ENCODE results near the gene HLCS. TPM values are rescaled to one million over a fixed set of nuclear protein-coding genes. Genes with fewer than 3 reads are reported as not detected.

The HLCS gene
- polyA plus RNA-seq, 1 experiment, result 22.3 TPM

DNA sequence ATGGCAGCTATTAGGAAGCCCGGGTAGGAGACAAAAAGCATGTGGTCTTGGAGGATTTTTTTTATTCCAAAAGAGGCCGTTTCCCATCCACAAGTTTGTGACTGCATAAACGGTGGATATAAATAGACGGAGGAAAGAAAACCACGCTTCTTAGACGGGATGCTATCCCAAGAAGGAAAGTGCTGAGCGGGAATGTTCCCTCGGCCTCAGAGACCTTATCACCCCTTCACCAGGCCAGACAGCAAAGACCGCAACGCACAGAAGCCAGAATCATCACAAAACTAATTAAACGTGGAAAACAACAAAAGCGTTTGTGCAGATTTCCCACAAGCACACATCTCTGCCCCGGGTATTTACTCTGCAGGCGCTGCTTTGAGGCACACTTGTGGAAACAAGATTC lies 43.2 kb downstream of the HLCS start:
- H3K27me3 ChIP-seq (ENCODE audit: control insufficient read depth, insufficient read depth, low read length), result no peaks in the 10 kb centered on the region
- CTCF ChIA-PET, result interaction anchor here (1.5 to 1.7 kb wide), 2 partner anchors 293 to 418 kb away, joined by 7 read pairs; no protein-coding TSS in a partner anchor
- no peak for DNase-seq (ENCODE audit: low read depth, low spot score)
- TF ChIP-seq, protein P1, sequence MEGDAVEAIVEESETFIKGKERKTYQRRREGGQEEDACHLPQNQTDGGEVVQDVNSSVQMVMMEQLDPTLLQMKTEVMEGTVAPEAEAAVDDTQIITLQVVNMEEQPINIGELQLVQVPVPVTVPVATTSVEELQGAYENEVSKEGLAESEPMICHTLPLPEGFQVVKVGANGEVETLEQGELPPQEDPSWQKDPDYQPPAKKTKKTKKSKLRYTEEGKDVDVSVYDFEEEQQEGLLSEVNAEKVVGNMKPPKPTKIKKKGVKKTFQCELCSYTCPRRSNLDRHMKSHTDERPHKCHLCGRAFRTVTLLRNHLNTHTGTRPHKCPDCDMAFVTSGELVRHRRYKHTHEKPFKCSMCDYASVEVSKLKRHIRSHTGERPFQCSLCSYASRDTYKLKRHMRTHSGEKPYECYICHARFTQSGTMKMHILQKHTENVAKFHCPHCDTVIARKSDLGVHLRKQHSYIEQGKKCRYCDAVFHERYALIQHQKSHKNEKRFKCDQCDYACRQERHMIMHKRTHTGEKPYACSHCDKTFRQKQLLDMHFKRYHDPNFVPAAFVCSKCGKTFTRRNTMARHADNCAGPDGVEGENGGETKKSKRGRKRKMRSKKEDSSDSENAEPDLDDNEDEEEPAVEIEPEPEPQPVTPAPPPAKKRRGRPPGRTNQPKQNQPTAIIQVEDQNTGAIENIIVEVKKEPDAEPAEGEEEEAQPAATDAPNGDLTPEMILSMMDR (IDR thresholded peaks at IDR 0.05; ENCODE audit: low read depth, low read length), result no peak
- H3K27ac ChIP-seq (ENCODE audit: low read depth, low read length), result no peak overlapping the region
- H3K9me3 ChIP-seq (ENCODE audit: control insufficient read depth, insufficient read depth, low read length), result no peaks in the 10 kb centered on the region
- H3K4me3 ChIP-seq (ENCODE audit: low read depth, low read length), result no peak overlapping the region
- POLR2A ChIA-PET, result no interaction called here

DNA sequence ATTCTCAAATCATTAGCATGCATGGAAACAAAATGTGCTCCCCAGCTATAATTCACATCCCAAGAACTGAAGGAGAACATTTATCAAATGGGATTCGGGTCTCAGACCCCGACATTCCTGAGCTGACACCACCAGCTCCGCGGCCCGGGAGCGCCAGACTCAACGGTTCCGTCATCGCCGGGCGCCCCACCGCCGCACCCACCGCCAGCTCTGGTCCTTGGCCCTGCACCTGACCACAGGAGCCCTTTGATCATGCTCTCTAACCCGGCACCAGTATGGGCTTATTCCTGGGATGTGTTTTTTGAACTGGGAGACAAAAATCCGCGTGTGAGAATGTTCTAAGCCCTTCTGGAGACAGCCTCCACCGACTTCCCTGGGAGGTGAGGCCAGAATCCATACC lies 43.6 kb downstream of the HLCS start:
- ChIA-PET POLR2A (no interaction called here), CTCF (no interaction called here)
- no peak for DNase-seq (ENCODE audit: low read depth, low spot score)

DNA sequence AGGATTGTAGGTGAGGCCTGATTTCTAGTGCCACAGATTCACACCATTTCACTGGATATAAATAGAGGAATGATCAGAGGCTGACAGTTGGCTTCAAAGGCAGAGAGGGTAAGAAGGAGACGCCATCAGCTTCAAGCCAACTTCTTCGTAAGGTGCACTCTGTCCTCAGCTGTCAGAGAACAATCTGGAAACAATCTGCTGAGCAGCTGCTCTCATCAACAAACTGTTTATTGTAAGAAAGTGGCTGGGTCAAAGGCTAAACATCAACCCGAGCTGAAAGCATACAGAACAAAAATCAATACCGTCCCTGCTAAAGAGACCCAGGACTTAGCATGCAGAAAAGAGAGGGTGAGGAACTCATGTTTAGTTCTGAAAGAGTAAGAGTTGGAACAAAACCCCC lies 48.2 kb downstream of the HLCS start:
- ChIA-PET POLR2A (no interaction called here), CTCF (interaction anchor here (0.6 to 2.8 kb wide), 16 partner anchors 31 to 416 kb away, joined by 3 to 30 read pairs (median 4); no protein-coding TSS in a partner anchor)
- H3K27me3 ChIP-seq (ENCODE audit: control insufficient read depth, insufficient read depth, low read length), result no peaks in the 10 kb centered on the region
- no peak for DNase-seq (ENCODE audit: low read depth, low spot score)
- peaks cover 6% of the 10 kb centered on the region; the same call in 1 of the 2 replicates for H3K9me3 ChIP-seq (ENCODE audit: control insufficient read depth, insufficient read depth, low read length)
- H3K4me3 ChIP-seq (ENCODE audit: low read depth, low read length), result no peak overlapping the region
- H3K27ac ChIP-seq (ENCODE audit: low read depth, low read length), result no peak overlapping the region
- TF ChIP-seq, protein P1 (IDR thresholded peaks at IDR 0.05; ENCODE audit: low read depth, low read length), result no peak

More for the DNA sequence above, 43.6 kb downstream of the HLCS start:
- TF ChIP-seq, protein P1 (IDR thresholded peaks at IDR 0.05; ENCODE audit: low read depth, low read length), result no peak
- H3K9me3 ChIP-seq (ENCODE audit: control insufficient read depth, insufficient read depth, low read length), result no peaks in the 10 kb centered on the region
- H3K27me3 ChIP-seq (ENCODE audit: control insufficient read depth, insufficient read depth, low read length), result no peaks in the 10 kb centered on the region
- H3K4me3 ChIP-seq (ENCODE audit: low read depth, low read length), result no peak overlapping the region
- no peak overlapping the region for H3K27ac ChIP-seq (ENCODE audit: low read depth, low read length)

DNA sequence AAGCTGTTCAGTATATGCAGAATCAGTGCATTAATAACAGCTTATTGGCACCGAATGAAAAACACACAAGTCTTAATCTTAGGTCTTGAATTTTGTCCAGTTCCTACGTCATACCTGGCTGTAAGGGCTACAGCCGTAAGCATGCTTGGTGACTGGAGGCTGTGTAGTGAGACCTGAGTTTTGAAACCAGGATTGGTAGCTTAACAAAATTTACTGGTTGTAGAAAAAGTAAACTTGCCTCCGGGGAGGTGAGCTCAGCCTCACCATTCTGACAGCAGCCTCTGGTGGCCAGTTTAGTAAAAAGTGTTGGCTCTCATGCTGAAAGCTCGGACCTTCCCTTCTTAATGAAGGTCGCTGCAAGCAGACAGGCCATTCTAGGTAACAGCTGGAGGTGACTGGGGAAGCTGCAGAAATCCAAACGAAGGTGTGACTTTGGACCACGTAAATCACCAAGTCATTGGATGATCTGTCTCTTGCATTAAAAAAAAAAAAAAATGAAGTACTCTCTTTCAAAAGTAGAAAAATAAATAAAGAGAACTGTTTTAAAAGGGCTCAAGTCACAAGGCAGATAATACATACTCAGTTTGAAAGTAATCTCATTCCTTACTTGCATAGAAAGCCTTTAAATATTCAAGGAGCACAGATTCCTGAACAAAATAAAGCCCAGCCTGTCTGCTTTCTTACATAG lies 48.9 kb downstream of the HLCS start:
- TF ChIP-seq, protein P1 (IDR thresholded peaks at IDR 0.05; ENCODE audit: low read depth, low read length), result peak; percentile 88
- peak; percentile 32 for DNase-seq (ENCODE audit: low read depth, low spot score)
- H3K27me3 ChIP-seq (ENCODE audit: control insufficient read depth, insufficient read depth, low read length), result no peaks in the 10 kb centered on the region
- H3K9me3 ChIP-seq (ENCODE audit: control insufficient read depth, insufficient read depth, low read length), result peaks cover 6% of the 10 kb centered on the region; the same call in 1 of the 2 replicates
- no peak overlapping the region for H3K4me3 ChIP-seq (ENCODE audit: low read depth, low read length)
- ChIA-PET CTCF (interaction anchor here (0.6 to 2.8 kb wide), 27 partner anchors 29 to 495 kb away, joined by 3 to 30 read pairs (median 3); no protein-coding TSS in a partner anchor), POLR2A (interaction anchor here (0.6 kb wide), 1 partner anchor 488 kb away, joined by 3 read pairs; no protein-coding TSS in a partner anchor)
- no peak overlapping the region for H3K27ac ChIP-seq (ENCODE audit: low read depth, low read length)

DNA sequence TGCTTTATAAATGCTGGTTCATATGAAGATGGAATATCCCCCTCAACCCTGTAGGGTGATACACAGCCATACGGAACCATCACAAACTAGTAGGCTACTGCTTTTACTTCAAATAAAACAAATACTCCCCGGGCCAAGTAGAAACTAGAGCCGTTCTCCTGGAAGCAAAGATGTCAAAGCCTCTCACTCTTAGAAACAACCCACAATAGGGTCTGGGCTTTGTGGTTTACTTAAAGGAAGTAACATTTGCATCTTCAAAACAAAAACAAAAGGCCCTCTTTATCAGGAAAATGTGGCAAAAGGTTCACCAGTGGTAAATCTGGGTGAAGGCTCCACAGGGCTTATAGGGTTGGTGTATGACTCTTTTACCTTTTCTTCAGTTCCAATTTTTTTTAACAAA lies 49.8 kb downstream of the HLCS start:
- ChIA-PET CTCF (interaction anchor here (0.6 to 2.8 kb wide), 14 partner anchors 11 to 494 kb away, joined by 3 to 30 read pairs (median 3); no protein-coding TSS in a partner anchor), POLR2A (no interaction called here)
- Histone ChIP-seq H3K4me3 (ENCODE audit: low read depth, low read length) (no peak overlapping the region), H3K27me3 (ENCODE audit: control insufficient read depth, insufficient read depth, low read length) (no peaks in the 10 kb centered on the region), H3K9me3 (ENCODE audit: control insufficient read depth, insufficient read depth, low read length) (peaks cover 6% of the 10 kb centered on the region; the same call in 1 of the 2 replicates), H3K27ac (ENCODE audit: low read depth, low read length) (no peak overlapping the region)
- TF ChIP-seq, protein P1 (IDR thresholded peaks at IDR 0.05; ENCODE audit: low read depth, low read length), result no peak
- DNase-seq (ENCODE audit: low read depth, low spot score), result no peak
